HCT116 (cell line): ENCODE results near the gene CHCHD3. TPM values are rescaled to one million over a fixed set of nuclear protein-coding genes. Genes with fewer than 3 reads are reported as not detected.

Experiments used
- ATAC-seq: fragments of 200-7000 bp; cut with Tn5 transposase; 2 replicates; pipeline ENCODE4 v1.9.1; 2020; ENCODE audit warnings: mild to moderate bottlenecking, moderate library complexity
- BruUV-seq: library from RNA; stranded (reverse); fragments of 400-500 nt; replicated peaks from 2 replicates; lab custom pipeline; 2021; lab: Mats Ljungman, UMichigan
- CTCF ChIA-PET: fragments of 300-600 bp; sonication (Branson Sonifier 250); formaldehyde crosslinking; loops from one replicate; lab custom pipeline; 2021; ENCODE audit warnings: antibody characterized with exemption; lab: Charles Lee
- POLR2A ChIA-PET: fragments of 300-600, 350-600 bp; sonication (Branson Sonifier 250); formaldehyde crosslinking; loops from one replicate; lab custom pipeline; 2021; ENCODE audit warnings: antibody characterized with exemption; lab: Charles Lee
- RAD21 ChIA-PET, 2 experiments: fragments of 300-600 bp; sonication (Branson Sonifier 250); formaldehyde crosslinking; loops; one replicate each; lab custom pipeline; 2023; ENCODE audit warnings: low total read pairs in 2 of 2; ENCODE audit not compliant: uncharacterized antibody in 2 of 2, unreplicated experiment in 2 of 2, low non-redundant PET in 1 of 2; lab: Charles Lee
- DNase-seq: peaks from one replicate; pipeline ENCODE4 v3.0.0-alpha.2; 2010; ENCODE audit warnings: low read depth, low spot score
- H2AFZ ChIP-seq: fragments of 200-600 bp; shearing (Covaris generic), sonication (generic); 2 replicates; pipeline ENCODE4 v1.6.1; 2017; ENCODE audit warnings: low read depth, mixed run types, mixed read lengths, antibody characterized with exemption, low read length; ENCODE audit not compliant: poor library complexity, severe bottlenecking
- H3K27ac ChIP-seq: 2 replicates; pipeline ENCODE4 v1.5.1; 2012; ENCODE audit warnings: low read depth, low read length
- H3K27me3 ChIP-seq: fragments of 200-600 bp; sonication (generic); 2 replicates; pipeline ENCODE4 v1.6.1; 2016; ENCODE audit warnings: mixed run types, low read length, mixed read lengths; ENCODE audit not compliant: insufficient read depth
- H3K36me3 ChIP-seq, 2 experiments: fragments of 200-500 bp in 1 of 2; fragments of 200-600 bp in 1 of 2; sonication (Bioruptor generic) in 1 of 2; sonication (generic) in 1 of 2; 2 replicates each; pipeline versions ENCODE4 v1.5.1 to v1.6.1; 2014 to 2016; ENCODE audit warnings: low read length in 2 of 2, inconsistent platforms in 1 of 2, mixed read lengths in 1 of 2, mixed run types in 1 of 2; ENCODE audit not compliant: insufficient read depth in 2 of 2, control insufficient read depth in 1 of 2
- H3K4me1 ChIP-seq, 2 experiments: fragments of 200-600 bp in 1 of 2; sonication (generic) in 1 of 2; 2 replicates each; pipeline versions ENCODE4 v1.5.1 to v1.6.1; 2012 to 2017; ENCODE audit warnings: low read length in 2 of 2, inconsistent platforms in 1 of 2, mild to moderate bottlenecking in 1 of 2, mixed read lengths in 1 of 2, mixed run types in 1 of 2, moderate library complexity in 1 of 2; ENCODE audit not compliant: insufficient read depth in 2 of 2, control insufficient read depth in 1 of 2
- H3K4me2 ChIP-seq: fragments of 200-600 bp; sonication (generic); 2 replicates; pipeline ENCODE4 v1.6.1; 2017; ENCODE audit warnings: mixed run types, low read length, mixed read lengths
- H3K4me3 ChIP-seq, 2 experiments: fragments of 200-600 bp in 1 of 2; sonication (generic) in 1 of 2; replicated peaks in 1 of 2; 2 replicates each; pipeline ENCODE4 v1.5.1; 2011 to 2016; ENCODE audit warnings: low read length in 2 of 2, control low read depth in 1 of 2, low read depth in 1 of 2, mild to moderate bottlenecking in 1 of 2, mixed read lengths in 1 of 2, mixed run types in 1 of 2
- H3K79me2 ChIP-seq: fragments of 200-600 bp; sonication (generic); 2 replicates; pipeline ENCODE4 v1.6.1; 2017; ENCODE audit warnings: mild to moderate bottlenecking, mixed run types, low read length, moderate library complexity, mixed read lengths; ENCODE audit not compliant: insufficient read depth
- H3K9ac ChIP-seq: fragments of 200-600 bp; sonication (generic); 2 replicates; pipeline ENCODE4 v1.6.1; 2016; ENCODE audit warnings: low read length, mixed read lengths
- H3K9me2 ChIP-seq: fragments of 200-600 bp; sonication (generic), shearing (Covaris generic); 2 replicates; pipeline ENCODE4 v1.6.1; 2017; ENCODE audit warnings: mixed run types, mild to moderate bottlenecking, moderate library complexity; ENCODE audit not compliant: insufficient read depth
- H3K9me3 ChIP-seq, 2 experiments: fragments of 200-500 bp in 1 of 2; fragments of 200-600 bp in 1 of 2; sonication (Bioruptor generic) in 1 of 2; sonication (generic) in 1 of 2; 2 replicates each; pipeline ENCODE4 v1.6.1; 2014 to 2017; ENCODE audit warnings: low read length in 2 of 2, mixed read lengths in 2 of 2, inconsistent platforms in 1 of 2, low read depth in 1 of 2, mild to moderate bottlenecking in 1 of 2, mixed run types in 1 of 2, moderate library complexity in 1 of 2; ENCODE audit not compliant: control insufficient read depth in 1 of 2, insufficient read depth in 1 of 2
- H4K20me1 ChIP-seq: fragments of 200-600 bp; sonication (generic), shearing (Covaris generic); 2 replicates; pipeline ENCODE4 v1.6.1; 2017; ENCODE audit warnings: mixed run types, mild to moderate bottlenecking, moderate library complexity; ENCODE audit not compliant: insufficient read depth
- ATF3 ChIP-seq: IDR thresholded peaks from 2 replicates; pipeline ENCODE4 v1.6.1; 2012
- EGR1 ChIP-seq: IDR thresholded peaks from 2 replicates; pipeline ENCODE4 v1.6.1; 2012; ENCODE audit warnings: low read depth
- ELF1 ChIP-seq: IDR thresholded peaks from 2 replicates; pipeline ENCODE4 v1.6.1; 2012; ENCODE audit warnings: low read depth, borderline replicate concordance
- EZH2 ChIP-seq: fragments of 200-600 bp; sonication (generic); IDR thresholded peaks from 2 replicates; pipeline ENCODE4 v1.6.1; 2017; ENCODE audit warnings: antibody characterized with exemption, mixed run types
- EZH2phosphoT487 ChIP-seq: fragments of 200-600 bp; IDR thresholded peaks from 2 replicates; pipeline ENCODE4 v1.6.1; 2018; ENCODE audit warnings: antibody characterized with exemption, borderline replicate concordance
- FOSL1 ChIP-seq: IDR thresholded peaks from 2 replicates; pipeline ENCODE4 v1.6.1; 2012; ENCODE audit warnings: low read depth
- POLR2A ChIP-seq: IDR thresholded peaks from 2 replicates; pipeline ENCODE4 v1.7.0; 2011; ENCODE audit warnings: borderline replicate concordance; ENCODE audit not compliant: insufficient read depth, insufficient read length; ENCODE audit errors: extremely low read depth
- POLR2AphosphoS5 ChIP-seq: IDR thresholded peaks from 2 replicates; pipeline ENCODE4 v1.6.1; 2011; ENCODE audit warnings: mild to moderate bottlenecking, low read depth, low read length, moderate library complexity
- RAD21 ChIP-seq: IDR thresholded peaks from 2 replicates; pipeline ENCODE4 v1.6.1; 2012; ENCODE audit warnings: low read depth, mild to moderate bottlenecking
- SIN3A ChIP-seq: IDR thresholded peaks from 2 replicates; pipeline ENCODE4 v1.6.1; 2012; ENCODE audit warnings: low read depth
- SP1 ChIP-seq: IDR thresholded peaks from 2 replicates; pipeline ENCODE4 v1.6.1; 2012; ENCODE audit warnings: low read depth
- TCF7L2 ChIP-seq: IDR thresholded peaks from 2 replicates; pipeline ENCODE4 v1.7.0; 2011; ENCODE audit warnings: borderline replicate concordance, inconsistent platforms; ENCODE audit not compliant: insufficient read depth, insufficient read length; ENCODE audit errors: extremely low read depth
- YY1 ChIP-seq: IDR thresholded peaks from 2 replicates; pipeline ENCODE4 v1.6.1; 2011; ENCODE audit warnings: low read length, low read depth, moderate library complexity, mild to moderate bottlenecking; ENCODE audit not compliant: insufficient replicate concordance; ENCODE audit errors: extremely low read depth
- ZBTB33 ChIP-seq: IDR thresholded peaks from 2 replicates; pipeline ENCODE4 v1.6.1; 2011; ENCODE audit warnings: mild to moderate bottlenecking, low read length, moderate library complexity; ENCODE audit not compliant: insufficient replicate concordance; ENCODE audit errors: extremely low read depth
- ZFX ChIP-seq: fragments of 450-650 bp; IDR thresholded peaks from 2 replicates; pipeline ENCODE4 v1.6.1; 2017
- intact Hi-C: fragments of 100-400 bp; cut with micrococcal nuclease; formaldehyde crosslinking; loops from 2 replicates; pipeline ENCODE4 v1.10.0; 2022
- total RNA-seq: library from RNA; stranded (reverse); gene quantifications from one replicate; pipeline ENCODE4 v1.2.1, GENCODE V29; 2021; ENCODE audit not compliant: unreplicated experiment
- TF ChIP-seq, protein P1 (sequence below): IDR thresholded peaks from 2 replicates; pipeline ENCODE4 v1.6.1; 2012
- TF ChIP-seq, protein P2 (sequence below), 3 experiments: fragments of 200-600 bp in 1 of 3; sonication (generic) in 1 of 3; IDR thresholded peaks in 2 of 3; conservative IDR thresholded peaks in 1 of 3; 2 replicates each; pipeline ENCODE4 v1.5.1; 2012 to 2017; ENCODE audit warnings: low read depth in 2 of 3, low read length in 2 of 3, antibody characterized with exemption in 1 of 3, borderline replicate concordance in 1 of 3, control low read depth in 1 of 3, mild to moderate bottlenecking in 1 of 3, mixed read lengths in 1 of 3, mixed run types in 1 of 3, moderate library complexity in 1 of 3; ENCODE audit not compliant: insufficient read depth in 1 of 3
- TF ChIP-seq, protein P3 (sequence below): IDR thresholded peaks from 2 replicates; pipeline ENCODE4 v1.6.1; 2012; ENCODE audit warnings: low read depth

Gene CHCHD3
- total RNA-seq, 1 experiment from 2014 or later, result 73.5 TPM

- Histone ChIP-seq H4K20me1 (peaks cover 8% of the 10 kb centered on the region; the same call in 1 of the 2 replicates), H3K9me3 (no peaks in the 10 kb centered on the region), H2AFZ (no peak overlapping the region), H3K4me3 (no peak overlapping the region), H3K9me2 (no peaks in the 10 kb centered on the region), H3K27ac (no peak overlapping the region), H3K4me2 (no peak overlapping the region), H3K4me1 (no peaks in the 10 kb centered on the region), H3K27me3 (no peaks in the 10 kb centered on the region), H3K79me2 (peaks cover 3% of the 10 kb centered on the region; the same call in 1 of the 2 replicates), H3K9ac (no peak overlapping the region), H3K36me3 (no peaks in the 10 kb centered on the region)
- TF ChIP-seq EGR1 (no peak), SIN3A (no peak), FOSL1 (no peak), EZH2 (no peak), ATF3 (no peak), ZFX (no peak), SP1 (no peak), YY1 (no peak), RAD21 (no peak), EZH2phosphoT487 (no peak), ZBTB33 (no peak), TCF7L2 (no peak), POLR2A (no peak), ELF1 (no peak), POLR2AphosphoS5 (no peak)
- TF ChIP-seq, protein P1, sequence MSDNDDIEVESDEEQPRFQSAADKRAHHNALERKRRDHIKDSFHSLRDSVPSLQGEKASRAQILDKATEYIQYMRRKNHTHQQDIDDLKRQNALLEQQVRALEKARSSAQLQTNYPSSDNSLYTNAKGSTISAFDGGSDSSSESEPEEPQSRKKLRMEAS, result no peak
- TF ChIP-seq, protein P2, sequence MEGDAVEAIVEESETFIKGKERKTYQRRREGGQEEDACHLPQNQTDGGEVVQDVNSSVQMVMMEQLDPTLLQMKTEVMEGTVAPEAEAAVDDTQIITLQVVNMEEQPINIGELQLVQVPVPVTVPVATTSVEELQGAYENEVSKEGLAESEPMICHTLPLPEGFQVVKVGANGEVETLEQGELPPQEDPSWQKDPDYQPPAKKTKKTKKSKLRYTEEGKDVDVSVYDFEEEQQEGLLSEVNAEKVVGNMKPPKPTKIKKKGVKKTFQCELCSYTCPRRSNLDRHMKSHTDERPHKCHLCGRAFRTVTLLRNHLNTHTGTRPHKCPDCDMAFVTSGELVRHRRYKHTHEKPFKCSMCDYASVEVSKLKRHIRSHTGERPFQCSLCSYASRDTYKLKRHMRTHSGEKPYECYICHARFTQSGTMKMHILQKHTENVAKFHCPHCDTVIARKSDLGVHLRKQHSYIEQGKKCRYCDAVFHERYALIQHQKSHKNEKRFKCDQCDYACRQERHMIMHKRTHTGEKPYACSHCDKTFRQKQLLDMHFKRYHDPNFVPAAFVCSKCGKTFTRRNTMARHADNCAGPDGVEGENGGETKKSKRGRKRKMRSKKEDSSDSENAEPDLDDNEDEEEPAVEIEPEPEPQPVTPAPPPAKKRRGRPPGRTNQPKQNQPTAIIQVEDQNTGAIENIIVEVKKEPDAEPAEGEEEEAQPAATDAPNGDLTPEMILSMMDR (IDR thresholded peaks at IDR 0.05 in 2 of 3, conservative IDR thresholded peaks at IDR 0.05 in 1 of 3; ENCODE audit: borderline replicate concordance in 1 of 3, insufficient read depth in 1 of 3, low read depth in 2 of 3, low read length in 2 of 3), result no peak
- TF ChIP-seq, protein P3, sequence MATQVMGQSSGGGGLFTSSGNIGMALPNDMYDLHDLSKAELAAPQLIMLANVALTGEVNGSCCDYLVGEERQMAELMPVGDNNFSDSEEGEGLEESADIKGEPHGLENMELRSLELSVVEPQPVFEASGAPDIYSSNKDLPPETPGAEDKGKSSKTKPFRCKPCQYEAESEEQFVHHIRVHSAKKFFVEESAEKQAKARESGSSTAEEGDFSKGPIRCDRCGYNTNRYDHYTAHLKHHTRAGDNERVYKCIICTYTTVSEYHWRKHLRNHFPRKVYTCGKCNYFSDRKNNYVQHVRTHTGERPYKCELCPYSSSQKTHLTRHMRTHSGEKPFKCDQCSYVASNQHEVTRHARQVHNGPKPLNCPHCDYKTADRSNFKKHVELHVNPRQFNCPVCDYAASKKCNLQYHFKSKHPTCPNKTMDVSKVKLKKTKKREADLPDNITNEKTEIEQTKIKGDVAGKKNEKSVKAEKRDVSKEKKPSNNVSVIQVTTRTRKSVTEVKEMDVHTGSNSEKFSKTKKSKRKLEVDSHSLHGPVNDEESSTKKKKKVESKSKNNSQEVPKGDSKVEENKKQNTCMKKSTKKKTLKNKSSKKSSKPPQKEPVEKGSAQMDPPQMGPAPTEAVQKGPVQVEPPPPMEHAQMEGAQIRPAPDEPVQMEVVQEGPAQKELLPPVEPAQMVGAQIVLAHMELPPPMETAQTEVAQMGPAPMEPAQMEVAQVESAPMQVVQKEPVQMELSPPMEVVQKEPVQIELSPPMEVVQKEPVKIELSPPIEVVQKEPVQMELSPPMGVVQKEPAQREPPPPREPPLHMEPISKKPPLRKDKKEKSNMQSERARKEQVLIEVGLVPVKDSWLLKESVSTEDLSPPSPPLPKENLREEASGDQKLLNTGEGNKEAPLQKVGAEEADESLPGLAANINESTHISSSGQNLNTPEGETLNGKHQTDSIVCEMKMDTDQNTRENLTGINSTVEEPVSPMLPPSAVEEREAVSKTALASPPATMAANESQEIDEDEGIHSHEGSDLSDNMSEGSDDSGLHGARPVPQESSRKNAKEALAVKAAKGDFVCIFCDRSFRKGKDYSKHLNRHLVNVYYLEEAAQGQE, result no peak
- DNase-seq, result no peak
- intact Hi-C loops, result no loop called here
- RAD21 ChIA-PET, result no interaction called here
- ATAC-seq, result no peak
- CTCF ChIA-PET, result no interaction called here
- POLR2A ChIA-PET, result no interaction called here
- no TSS peak for BruUV-seq
These were observed 138.2 kb downstream of the CHCHD3 start for GRCh38 chr7:132943645-132944044.
